ENCODE measurements around the gene SLC6A13.

Gene SLC6A13

GRCh38 chr12:204261-204678 lies 58.4 kb downstream of the SLC6A13 start:
- no peak for TF ChIP-seq CTCF (IDR thresholded peaks at IDR 0.05; ENCODE audit: insufficient read depth, missing control alignments)
- no peak for DNase-seq (ENCODE audit: insufficient read length, low spot score)
- no peak for FAIRE-seq

- no peak for FAIRE-seq
- TF ChIP-seq CTCF (IDR thresholded peaks at IDR 0.05; ENCODE audit: insufficient read depth, missing control alignments): no peak
- peak; percentile 52 for DNase-seq (ENCODE audit: insufficient read length, low spot score)
These were observed 59.0 kb downstream of the SLC6A13 start for GRCh38 chr12:203462-204260.

GRCh38 chr12:203074-203461 lies 59.6 kb downstream of the SLC6A13 start:
- no peak for FAIRE-seq
- TF ChIP-seq CTCF (IDR thresholded peaks at IDR 0.05; ENCODE audit: insufficient read depth, missing control alignments): no peak

GRCh38 chr12:202081-202731 lies 60.4 kb downstream of the SLC6A13 start:
- no peak for FAIRE-seq
- no peak for TF ChIP-seq CTCF (IDR thresholded peaks at IDR 0.05; ENCODE audit: insufficient read depth, missing control alignments)
- DNase-seq (ENCODE audit: insufficient read length, low spot score): no peak

More at GRCh38 chr12:203074-203461, 59.6 kb downstream of the SLC6A13 start:
- DNase-seq (ENCODE audit: insufficient read length, low spot score): no peak

- FAIRE-seq: no peak
- TF ChIP-seq CTCF (IDR thresholded peaks at IDR 0.05; ENCODE audit: insufficient read depth, missing control alignments): no peak
- DNase-seq (ENCODE audit: insufficient read length, low spot score): no peak
These were observed 61.3 kb downstream of the SLC6A13 start for GRCh38 chr12:201361-201760.

- no peak for FAIRE-seq
- DNase-seq (ENCODE audit: insufficient read length, low spot score): no peak
- no peak for TF ChIP-seq CTCF (IDR thresholded peaks at IDR 0.05; ENCODE audit: insufficient read depth, missing control alignments)
These were observed 63.9 kb downstream of the SLC6A13 start for GRCh38 chr12:198705-199104.
